DMS53 treated with DMSO at 0.1 percent for 48 hours (cell line): ENCODE measurements around the gene KDELR3.

Experiments
- DNase-seq: peaks from one replicate; lab custom pipeline; 2025; ENCODE audit not compliant: unreplicated experiment; lab: John Stamatoyannopoulos, UW

Gene KDELR3

GRCh38 chr22:38510416-38510970 is 42.6 kb downstream of the KDELR3 start:
- no peak for DNase-seq

GRCh38 chr22:38513063-38513462 is 45.2 kb downstream of the KDELR3 start:
- no peak for DNase-seq

- no peak for DNase-seq
Observed at GRCh38 chr22:38518620-38519019, 50.7 kb downstream of the KDELR3 start.

- no peak for DNase-seq
Observed at GRCh38 chr22:38519453-38520250, 51.8 kb downstream of the KDELR3 start.

GRCh38 chr22:38523029-38523428 is 55.1 kb downstream of the KDELR3 start:
- no peak for DNase-seq

GRCh38 chr22:38523479-38523878 is 55.6 kb downstream of the KDELR3 start:
- DNase-seq, result no peak

- DNase-seq, result no peak
Observed at GRCh38 chr22:38524429-38524828, 56.5 kb downstream of the KDELR3 start.

- DNase-seq, result no peak
Observed at GRCh38 chr22:38531251-38531938, 63.5 kb downstream of the KDELR3 start.
